Activated CD4-positive, alpha-beta T cell treated with anti-CD3 and anti-CD28 coated beads, Interleukin-2, amount 10 ng/mL, durations not matched to agents 24 days and 14 days (primary cell): Measurements from ENCODE around the gene NCOA6. TPM values are rescaled to one million over a fixed set of nuclear protein-coding genes. Genes with fewer than 3 reads are reported as not detected.
"Not testable (repeated sequence)": the region's sequence is repeated elsewhere in the genome, so short reads cannot be mapped to it uniquely, and the experiment has no call there.

ENCODE experiments used
- DNase-seq: peaks from one replicate; pipeline ENCODE4 v3.0.0; 2022
- H3K27ac Mint-ChIP-seq: one replicate; pipeline ENCODE4 v1.8.0; 2022; ENCODE audit warnings: mild to moderate bottlenecking, mixed read lengths
- H3K27me3 Mint-ChIP-seq: one replicate; pipeline ENCODE4 v1.8.0; 2022; ENCODE audit warnings: mixed read lengths
- H3K36me3 Mint-ChIP-seq: one replicate; pipeline ENCODE4 v1.8.0; 2022; ENCODE audit warnings: low read depth, mild to moderate bottlenecking, mixed read lengths
- H3K4me1 Mint-ChIP-seq: one replicate; pipeline ENCODE4 v1.8.0; 2021; ENCODE audit warnings: mixed read lengths
- H3K4me3 Mint-ChIP-seq: one replicate; pipeline ENCODE4 v1.8.0; 2022; ENCODE audit warnings: mild to moderate bottlenecking, moderate library complexity, mixed read lengths
- H3K9me3 Mint-ChIP-seq: one replicate; pipeline ENCODE4 v1.8.0; 2021; ENCODE audit warnings: mixed read lengths
- intact Hi-C: fragments of 100-400 bp; cut with micrococcal nuclease; formaldehyde crosslinking; loops from one replicate; pipeline ENCODE4 v1.15.1; 2023
- total RNA-seq: library from RNA; stranded (reverse); gene quantifications from 2 replicates; pipeline ENCODE4 v1.2.3, GENCODE V29; 2022

The NCOA6 gene
- total RNA-seq, 1 donor from 2014 or later = 25.1 TPM

DNA sequence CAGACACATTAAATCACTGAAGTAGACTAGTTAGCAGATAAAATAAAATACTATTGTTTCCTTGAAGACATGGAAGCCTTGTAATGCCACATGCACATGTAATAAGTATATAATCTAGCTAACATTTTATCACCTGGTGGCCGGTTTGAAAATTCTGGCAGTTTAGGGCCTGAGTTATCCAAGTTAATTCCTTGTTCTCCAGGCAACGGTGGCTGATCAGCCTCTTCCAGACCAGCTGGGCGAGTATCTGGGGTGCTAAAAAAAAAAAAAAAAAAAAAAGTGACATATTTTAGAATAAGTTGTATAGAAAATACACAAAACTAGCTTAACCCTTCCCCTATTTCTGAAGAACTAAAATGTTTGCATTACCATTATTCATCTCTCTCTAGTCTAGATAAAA, 78.8 kb downstream of the NCOA6 start:
- no peaks in the 10 kb centered on the region for H3K9me3 Mint-ChIP-seq
- peaks cover 42% of the 10 kb centered on the region for H3K36me3 Mint-ChIP-seq
- H3K4me3 Mint-ChIP-seq = no peak overlapping the region
- no peak overlapping the region for H3K27ac Mint-ChIP-seq
- no peaks in the 10 kb centered on the region for H3K27me3 Mint-ChIP-seq
- intact Hi-C loops = no loop called here
- peaks cover 6% of the 10 kb centered on the region for H3K4me1 Mint-ChIP-seq
- no peak for DNase-seq

GRCh38 chr20:34744847-34745246, 80.6 kb downstream of the NCOA6 start:
- DNase-seq = no peak
- no peak overlapping the region for H3K27ac Mint-ChIP-seq
- H3K4me1 Mint-ChIP-seq = peaks cover 6% of the 10 kb centered on the region
- H3K27me3 Mint-ChIP-seq = no peaks in the 10 kb centered on the region
- intact Hi-C loops = no loop called here
- H3K9me3 Mint-ChIP-seq = no peaks in the 10 kb centered on the region
- H3K4me3 Mint-ChIP-seq = no peak overlapping the region
- H3K36me3 Mint-ChIP-seq = peaks cover 48% of the 10 kb centered on the region

DNA sequence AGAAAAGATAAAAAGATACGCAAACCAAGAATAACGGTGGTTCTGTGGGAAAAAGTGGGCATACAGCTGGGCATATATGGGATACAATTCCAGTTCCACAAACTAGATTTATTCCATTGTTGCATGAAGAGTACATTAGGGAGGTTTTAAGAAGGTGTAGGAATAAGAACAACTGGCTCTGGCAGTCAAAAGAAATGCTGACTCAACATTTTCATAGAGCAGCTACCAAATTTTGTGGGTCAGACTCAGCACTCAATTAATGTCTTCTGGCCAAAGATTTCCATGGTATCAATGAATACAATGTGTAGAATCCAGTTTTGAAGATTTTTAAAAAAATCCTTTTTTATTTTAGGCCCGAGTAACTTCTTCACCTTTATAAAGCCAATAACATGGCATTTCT, 81.1 kb downstream of the NCOA6 start:
- no peak for DNase-seq
- Mint-ChIP-seq H3K9me3 (no peaks in the 10 kb centered on the region), H3K4me1 (peaks cover 6% of the 10 kb centered on the region), H3K4me3 (no peak overlapping the region), H3K36me3 (peaks cover 49% of the 10 kb centered on the region), H3K27me3 (no peaks in the 10 kb centered on the region), H3K27ac (no peak overlapping the region)
- intact Hi-C loops = no loop called here

GRCh38 chr20:34743039-34743438, 82.4 kb downstream of the NCOA6 start:
- Mint-ChIP-seq H3K9me3 (no peaks in the 10 kb centered on the region), H3K4me3 (no peak overlapping the region), H3K36me3 (peaks cover 44% of the 10 kb centered on the region), H3K4me1 (peaks cover 6% of the 10 kb centered on the region), H3K27me3 (no peaks in the 10 kb centered on the region), H3K27ac (peak overlapping the region; percentile 36)
- intact Hi-C loops = no loop called here
- DNase-seq = no peak

GRCh38 chr20:34736106-34736735, 89.2 kb downstream of the NCOA6 start:
- Mint-ChIP-seq H3K9me3 (no peaks in the 10 kb centered on the region), H3K27ac (no peak overlapping the region)
- DNase-seq = no peak

GRCh38 chr20:34732523-34732922, 92.9 kb downstream of the NCOA6 start:
- H3K27ac Mint-ChIP-seq = no peak overlapping the region
- DNase-seq = no peak
- intact Hi-C loops = no loop called here
- H3K36me3 Mint-ChIP-seq = peaks cover 36% of the 10 kb centered on the region
- H3K4me1 Mint-ChIP-seq = peaks cover 2% of the 10 kb centered on the region
- no peak overlapping the region for H3K4me3 Mint-ChIP-seq
- no peaks in the 10 kb centered on the region for H3K9me3 Mint-ChIP-seq
- H3K27me3 Mint-ChIP-seq = no peaks in the 10 kb centered on the region

More at GRCh38 chr20:34736106-34736735, 89.2 kb downstream of the NCOA6 start:
- Mint-ChIP-seq H3K36me3 (peaks cover 39% of the 10 kb centered on the region), H3K4me3 (no peak overlapping the region), H3K4me1 (peaks cover 2% of the 10 kb centered on the region), H3K27me3 (no peaks in the 10 kb centered on the region)
- intact Hi-C loops = no loop called here

GRCh38 chr20:34729416-34729815, 96.0 kb downstream of the NCOA6 start:
- H3K4me1 Mint-ChIP-seq = peaks cover 2% of the 10 kb centered on the region
- no peak overlapping the region for H3K4me3 Mint-ChIP-seq
- no peak overlapping the region for H3K27ac Mint-ChIP-seq
- H3K27me3 Mint-ChIP-seq = no peaks in the 10 kb centered on the region
- intact Hi-C loops = no loop called here
- DNase-seq = no peak
- no peaks in the 10 kb centered on the region for H3K9me3 Mint-ChIP-seq
- H3K36me3 Mint-ChIP-seq = peaks cover 41% of the 10 kb centered on the region

DNA sequence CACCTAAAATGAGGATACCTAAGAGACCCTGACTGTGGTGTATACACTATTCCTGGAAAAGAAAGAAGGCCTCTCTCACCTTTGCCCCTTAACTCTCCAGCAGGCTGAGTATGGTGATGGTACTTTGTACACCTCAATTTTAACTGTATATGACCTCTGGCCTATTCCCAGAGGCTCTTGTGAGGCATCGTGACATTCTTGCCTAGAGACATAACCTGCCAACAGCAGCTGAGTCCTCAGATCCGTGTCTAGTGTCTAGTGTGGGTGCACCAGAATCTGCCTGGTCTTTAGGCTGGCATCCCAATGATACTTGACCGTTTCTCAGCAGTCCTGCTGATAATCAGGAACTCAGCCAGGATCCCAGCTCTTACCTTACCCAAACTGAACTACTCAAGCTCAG, 101.3 kb downstream of the NCOA6 start:
- Mint-ChIP-seq H3K27ac (no peak overlapping the region), H3K36me3 (peaks cover 32% of the 10 kb centered on the region), H3K4me1 (peaks cover 12% of the 10 kb centered on the region), H3K9me3 (no peaks in the 10 kb centered on the region), H3K4me3 (no peak overlapping the region), H3K27me3 (no peaks in the 10 kb centered on the region)
- no peak for DNase-seq
- intact Hi-C loops = no loop called here

- DNase-seq, H3K27ac Mint-ChIP-seq, H3K4me3 Mint-ChIP-seq, intact Hi-C loops, H3K9me3 Mint-ChIP-seq, H3K27me3 Mint-ChIP-seq: not testable (repeated sequence)
- peaks cover 16% of the 10 kb centered on the region for H3K4me1 Mint-ChIP-seq
- peaks cover 38% of the 10 kb centered on the region for H3K36me3 Mint-ChIP-seq
These were observed 102.9 kb downstream of the NCOA6 start for GRCh38 chr20:34722560-34722959.

GRCh38 chr20:34720266-34720665, 105.2 kb downstream of the NCOA6 start:
- Mint-ChIP-seq H3K4me1 (peaks cover 19% of the 10 kb centered on the region), H3K4me3 (no peak overlapping the region)
- intact Hi-C loops = no loop called here

GRCh38 chr20:34719242-34720017, 106.0 kb downstream of the NCOA6 start:
- intact Hi-C loops = loop anchor here (1.0 to 2.0 kb wide), 2 partner anchors 10 to 15 kb away; partner anchors contain the start of gene TP53INP2
- H3K36me3 Mint-ChIP-seq = peaks cover 26% of the 10 kb centered on the region
- H3K4me3 Mint-ChIP-seq, H3K27ac Mint-ChIP-seq, H3K27me3 Mint-ChIP-seq, DNase-seq, H3K9me3 Mint-ChIP-seq: not testable (repeated sequence)
- H3K4me1 Mint-ChIP-seq = peaks cover 19% of the 10 kb centered on the region

More at GRCh38 chr20:34720266-34720665, 105.2 kb downstream of the NCOA6 start:
- Mint-ChIP-seq H3K27me3 (no peaks in the 10 kb centered on the region), H3K27ac (no peak overlapping the region), H3K9me3 (no peaks in the 10 kb centered on the region), H3K36me3 (peaks cover 27% of the 10 kb centered on the region)
- DNase-seq = no peak

- no peaks in the 10 kb centered on the region for H3K27me3 Mint-ChIP-seq
- no peak overlapping the region for H3K4me3 Mint-ChIP-seq
- intact Hi-C loops = loop anchor here (2.0 kb wide), 1 partner anchor 13 kb away; the partner anchor contains the start of gene TP53INP2
- H3K4me1 Mint-ChIP-seq = peaks cover 24% of the 10 kb centered on the region
- peaks cover 35% of the 10 kb centered on the region for H3K36me3 Mint-ChIP-seq
- no peak for DNase-seq
- H3K27ac Mint-ChIP-seq = no peak overlapping the region
- H3K9me3 Mint-ChIP-seq = no peaks in the 10 kb centered on the region
These were observed 108.0 kb downstream of the NCOA6 start for GRCh38 chr20:34717230-34718095.

DNA sequence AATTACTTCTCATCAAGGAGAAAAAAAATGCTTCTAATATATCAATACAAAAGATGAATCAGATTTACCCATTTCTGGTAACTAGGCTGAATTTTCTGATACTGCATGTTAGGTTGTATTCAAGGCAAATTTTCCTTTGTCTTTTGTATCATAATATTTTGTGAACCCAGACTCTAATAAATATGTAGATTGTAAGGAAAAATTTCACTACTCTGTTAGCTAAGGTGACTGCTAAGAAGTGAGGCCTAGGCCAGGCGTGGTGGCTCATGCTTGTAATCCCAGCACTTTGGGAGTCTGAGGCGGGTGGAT, 108.6 kb downstream of the NCOA6 start:
- DNase-seq = no peak
- H3K4me3 Mint-ChIP-seq = no peak overlapping the region
- peaks cover 39% of the 10 kb centered on the region for H3K36me3 Mint-ChIP-seq
- H3K27me3 Mint-ChIP-seq = no peaks in the 10 kb centered on the region
- no peaks in the 10 kb centered on the region for H3K9me3 Mint-ChIP-seq
- no peak overlapping the region for H3K27ac Mint-ChIP-seq
- peaks cover 25% of the 10 kb centered on the region for H3K4me1 Mint-ChIP-seq
- intact Hi-C loops = no loop called here

DNA sequence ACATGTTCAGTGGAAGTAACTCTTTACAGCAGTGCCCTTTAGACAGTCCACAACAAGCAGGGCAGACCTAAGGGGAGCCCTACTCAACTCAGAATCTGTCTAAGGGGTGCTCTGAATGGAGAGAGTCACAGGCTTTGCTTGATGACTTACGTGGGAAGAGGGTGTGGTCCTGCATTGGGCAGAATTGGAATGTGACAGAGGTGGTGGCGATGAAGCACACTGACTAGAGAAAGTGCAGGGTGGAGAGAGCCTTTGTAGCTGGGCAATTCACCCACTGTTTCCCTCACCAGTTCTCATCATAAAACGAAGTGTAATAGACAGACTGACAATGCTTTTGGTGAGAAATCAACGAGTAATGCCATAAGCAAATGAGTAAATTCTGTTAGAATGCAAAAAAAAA, 110.1 kb downstream of the NCOA6 start:
- Mint-ChIP-seq H3K4me3 (no peak overlapping the region), H3K36me3 (peaks cover 33% of the 10 kb centered on the region)
- intact Hi-C loops = no loop called here

More for the DNA sequence above, 110.1 kb downstream of the NCOA6 start:
- H3K4me1 Mint-ChIP-seq = peaks cover 27% of the 10 kb centered on the region
- H3K9me3 Mint-ChIP-seq = no peaks in the 10 kb centered on the region
- peaks cover 4% of the 10 kb centered on the region for H3K27me3 Mint-ChIP-seq
- DNase-seq = no peak
- H3K27ac Mint-ChIP-seq = no peak overlapping the region
